ENCODE data around the gene PHF10.

The PHF10 gene

GRCh38 chr6:169724494-169725124, at the start of gene PHF10:
TSS of gene PHF10 (minus strand) at chr6:169724500. CDS start at chr6:169723931, 569 bp downstream.
- DNase-seq: peak; percentile 73 to 77

- DNase-seq: no peak
These were observed 42.8 kb upstream of the PHF10 start for GRCh38 chr6:169766921-169767736.

GRCh38 chr6:169766232-169766631, 41.9 kb upstream of the PHF10 start:
- DNase-seq: no peak

- DNase-seq: peak in 1 of 2 donors; percentile 7
These were observed 41.5 kb upstream of the PHF10 start for GRCh38 chr6:169765789-169766188.

- no peak for DNase-seq
These were observed 39.6 kb upstream of the PHF10 start for GRCh38 chr6:169763881-169764280.

- no peak for DNase-seq
These were observed 39.0 kb upstream of the PHF10 start for GRCh38 chr6:169763308-169763707.

- DNase-seq: no peak
These were observed 30.9 kb upstream of the PHF10 start for GRCh38 chr6:169755162-169755561.

GRCh38 chr6:169752074-169752623, 27.8 kb upstream of the PHF10 start:
- no peak for DNase-seq

- DNase-seq: peak; percentile 93 to 94
These were observed 27.2 kb upstream of the PHF10 start, which contains the start of the genes DYNLT2 and ERMARD for GRCh38 chr6:169751242-169752073. TSS of gene DYNLT2 (minus strand) at chr6:169751572. CDS start at chr6:169751458, 114 bp downstream. TSS of gene ERMARD (plus strand) at chr6:169751622. CDS start at chr6:169751658, 36 bp downstream.

- no peak for DNase-seq
These were observed 22.3 kb upstream of the PHF10 start for GRCh38 chr6:169746556-169746955.

GRCh38 chr6:169745405-169745804, 21.1 kb upstream of the PHF10 start:
- DNase-seq: no peak

- no peak for DNase-seq
These were observed 17.0 kb upstream of the PHF10 start for GRCh38 chr6:169741344-169741743.

GRCh38 chr6:169738976-169739529, 14.8 kb upstream of the PHF10 start:
- no peak for DNase-seq

- no peak for DNase-seq
These were observed 14.1 kb upstream of the PHF10 start for GRCh38 chr6:169738204-169738975.

GRCh38 chr6:169729961-169730360, 5.7 kb upstream of the PHF10 start:
- no peak for DNase-seq

- no peak for DNase-seq
These were observed 2.7 kb upstream of the PHF10 start for GRCh38 chr6:169726963-169727362.

- no peak for DNase-seq
These were observed 1.7 kb upstream of the PHF10 start for GRCh38 chr6:169726049-169726400.

- DNase-seq: peak in 1 of 2 donors; percentile 53
These were observed 1.1 kb upstream of the PHF10 start for GRCh38 chr6:169725125-169726048.

GRCh38 chr6:169723991-169724493, 258 bp downstream of the PHF10 start:
- DNase-seq: peak; percentile 31 to 55

GRCh38 chr6:169723200-169723909, 945 bp downstream of the PHF10 start:
- DNase-seq: peak; percentile 65 to 66
